Activated CD4-positive, alpha-beta T cell treated with anti-CD3 and anti-CD28 coated beads, Interleukin-2, Interleukin-4, amounts not matched to agents 100 ng/mL and 50 ng/mL, durations not matched to agents 16 hours and 8 hours (primary cell): ENCODE results near the gene C6orf120.

Source experiments
- DNase-seq: peaks from one replicate; pipeline ENCODE4 v3.0.0-alpha.2; 2020; ENCODE audit warnings: low spot score

The C6orf120 gene

DNA sequence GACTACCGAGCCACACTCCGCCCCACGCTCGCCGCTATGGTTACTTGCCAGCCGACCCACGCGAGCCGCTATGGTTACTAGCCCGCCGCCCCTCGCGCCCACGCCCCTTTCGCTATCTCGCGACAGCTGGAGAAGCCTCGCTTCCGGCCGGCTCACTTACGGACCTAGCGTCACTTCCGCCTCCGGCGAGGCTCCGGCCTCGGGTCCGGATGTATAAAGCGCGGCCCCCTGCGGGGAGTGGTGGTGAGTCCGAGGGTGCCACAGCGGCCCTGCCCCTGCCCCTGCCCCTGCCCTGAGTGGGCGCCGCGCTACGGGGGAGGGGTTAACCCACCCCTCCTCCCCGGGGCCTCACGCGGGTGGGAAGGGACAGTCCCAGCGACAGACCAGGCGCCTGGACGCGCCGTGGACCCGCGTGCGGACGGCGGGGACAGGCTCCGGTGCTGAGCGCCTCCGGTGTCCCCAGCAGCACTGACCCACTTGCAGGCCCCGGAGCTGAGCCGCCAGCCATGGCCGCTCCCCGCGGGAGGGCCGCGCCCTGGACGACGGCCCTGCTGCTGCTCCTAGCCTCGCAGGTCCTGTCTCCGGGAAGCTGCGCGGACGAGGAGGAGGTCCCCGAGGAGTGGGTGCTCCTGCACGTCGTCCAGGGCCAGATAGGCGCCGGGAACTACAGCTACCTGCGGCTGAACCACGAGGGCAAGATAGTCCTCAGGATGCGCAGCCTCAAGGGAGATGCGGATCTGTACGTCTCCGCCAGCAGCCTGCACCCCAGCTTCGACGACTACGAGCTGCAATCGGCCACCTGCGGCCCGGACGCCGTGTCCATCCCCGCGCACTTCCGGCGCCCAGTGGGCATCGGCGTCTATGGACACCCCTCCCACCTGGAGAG, at the start of gene C6orf120, which contains the start of gene WDR27:
Gene C6orf120 (plus strand): TSS at position 173 of the 886 bp plus-strand sequence. CDS start 334 bp downstream, at position 507.
Gene WDR27 (minus strand): TSS at position 76 of the 886 bp plus-strand sequence. CDS start 13,024 bp downstream, outside the sequence.
- peak; percentile 98 for DNase-seq

DNA sequence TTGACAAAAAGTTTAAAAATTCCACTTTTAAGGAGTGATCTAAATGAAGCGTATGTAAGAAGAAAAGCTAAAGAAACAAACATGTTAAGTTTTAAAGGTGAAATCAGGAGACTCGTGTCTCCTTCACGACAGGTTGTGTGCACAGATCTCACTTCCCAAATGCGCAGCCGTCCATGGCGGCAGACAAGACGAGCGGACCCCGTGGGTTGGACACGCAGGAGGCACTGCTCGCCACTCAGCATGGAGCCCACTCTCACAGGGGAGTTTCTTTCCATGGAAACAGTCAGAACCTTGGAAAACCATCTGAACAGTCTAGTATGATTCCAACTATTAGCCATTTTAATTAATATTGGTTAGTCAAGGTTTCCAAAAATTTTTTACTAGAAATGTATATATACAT, 49.0 kb upstream of the C6orf120 start:
- no peak for DNase-seq

DNA sequence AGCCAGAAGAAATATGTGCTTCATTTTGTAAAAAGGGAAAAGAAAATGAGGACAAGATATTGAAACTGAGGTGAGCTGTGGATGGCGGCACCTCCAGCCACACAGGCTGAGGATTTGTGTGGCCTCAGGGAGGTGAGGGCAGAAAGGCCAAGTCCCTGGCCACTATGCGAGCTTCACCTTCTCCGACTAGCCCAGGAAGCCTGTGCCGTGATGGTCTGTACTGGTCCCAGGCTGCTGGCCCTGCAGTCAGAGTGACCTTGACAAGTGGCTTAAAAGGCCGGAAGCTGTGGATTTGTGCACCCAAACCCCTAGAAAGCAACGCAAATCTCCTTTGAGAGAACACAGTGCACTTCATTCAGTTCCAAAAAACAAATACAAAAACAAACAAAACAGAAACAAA, 48.2 kb upstream of the C6orf120 start:
- no peak for DNase-seq

DNA sequence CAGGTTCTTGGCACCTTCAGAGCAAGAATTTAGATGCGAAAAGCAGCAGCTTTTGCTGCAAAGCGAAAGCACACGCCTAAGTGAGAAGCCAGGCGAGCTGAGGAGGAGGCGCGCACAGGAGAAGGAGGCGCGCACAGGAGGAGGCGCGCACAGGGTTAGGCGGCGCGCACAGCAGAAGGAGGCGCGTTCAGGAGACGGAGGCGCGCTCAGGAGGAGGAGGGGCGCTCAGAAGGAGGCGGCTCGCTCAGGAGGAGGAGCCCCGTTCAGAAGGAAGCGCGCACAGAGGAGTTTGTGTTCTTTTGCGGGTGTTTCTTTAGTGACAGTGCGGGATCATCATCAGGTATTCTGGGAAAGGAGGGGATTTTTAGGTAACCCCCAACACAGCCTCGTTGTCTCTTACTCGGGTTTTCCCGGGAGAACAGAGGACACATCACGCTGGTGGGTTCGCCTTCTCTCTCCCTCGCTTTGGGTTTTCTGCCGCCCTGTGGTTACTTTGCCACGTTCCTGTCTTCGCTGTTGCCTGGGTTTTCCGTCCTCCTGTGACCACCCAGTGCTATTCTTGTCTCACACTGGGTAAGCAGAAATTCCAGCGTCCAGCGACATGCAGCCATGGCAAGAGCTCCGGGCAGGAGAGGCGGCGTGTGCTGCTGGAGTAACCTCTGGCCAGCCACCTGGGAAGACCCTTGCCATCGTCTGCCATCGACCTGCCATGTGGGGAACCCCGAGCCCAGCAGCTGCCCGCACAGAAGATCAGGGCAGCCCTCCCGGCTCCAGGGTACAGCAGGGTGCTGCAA, 47.1 kb upstream of the C6orf120 start:
- peak; percentile 55 for DNase-seq

DNA sequence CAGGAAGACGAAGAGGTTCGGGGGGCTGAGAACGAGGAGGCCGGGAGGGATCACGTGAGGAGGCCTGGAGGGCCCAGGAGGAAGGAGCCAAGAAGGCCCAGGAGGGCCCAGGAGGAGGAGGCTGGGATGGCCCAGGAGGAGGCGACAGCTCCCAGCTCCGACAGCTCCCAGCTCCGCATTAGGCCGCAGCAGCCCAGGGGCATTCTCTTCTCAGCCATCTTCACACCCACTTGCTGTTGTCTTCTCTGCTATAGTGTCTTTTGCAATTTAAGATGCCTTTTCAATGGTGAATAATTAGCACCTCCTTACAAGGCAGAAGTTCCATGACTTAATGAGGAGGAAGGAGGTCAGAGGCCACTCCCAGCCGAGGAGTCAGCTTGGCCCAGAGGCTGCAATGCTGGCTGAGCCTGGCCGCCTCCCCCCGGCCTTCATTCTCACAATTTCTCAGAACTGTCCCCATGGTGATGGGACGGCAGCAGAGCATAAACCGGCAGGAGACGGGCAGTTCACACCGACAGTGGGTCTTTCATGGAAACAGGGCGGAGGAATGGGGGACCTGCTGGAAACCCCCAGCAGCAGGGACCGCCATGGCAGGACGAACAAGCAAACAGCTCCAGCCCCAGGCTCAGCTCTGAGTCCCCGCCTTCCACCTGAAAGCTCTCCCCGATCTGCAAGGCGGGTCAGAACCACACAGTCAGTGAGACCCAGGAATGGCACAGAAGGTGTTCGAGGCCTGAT, 45.2 kb upstream of the C6orf120 start:
- DNase-seq, result no peak

DNA sequence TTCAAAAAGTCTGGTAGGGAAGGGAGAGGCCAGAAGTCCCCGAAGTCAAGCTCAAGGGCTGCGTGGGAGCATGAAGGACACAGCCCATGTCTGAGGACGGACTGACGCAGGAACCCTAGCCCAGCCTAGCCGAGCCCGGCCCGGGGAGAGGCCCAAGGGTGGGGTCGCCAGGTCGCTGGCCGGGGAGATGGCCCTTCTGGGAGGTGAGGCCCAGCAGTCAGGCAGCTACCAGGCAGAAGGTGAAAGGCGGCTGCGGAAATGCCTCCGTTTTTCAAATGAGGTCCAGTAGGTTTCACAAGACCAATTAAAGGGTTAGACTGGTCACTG, 44.7 kb upstream of the C6orf120 start:
- no peak for DNase-seq

DNA sequence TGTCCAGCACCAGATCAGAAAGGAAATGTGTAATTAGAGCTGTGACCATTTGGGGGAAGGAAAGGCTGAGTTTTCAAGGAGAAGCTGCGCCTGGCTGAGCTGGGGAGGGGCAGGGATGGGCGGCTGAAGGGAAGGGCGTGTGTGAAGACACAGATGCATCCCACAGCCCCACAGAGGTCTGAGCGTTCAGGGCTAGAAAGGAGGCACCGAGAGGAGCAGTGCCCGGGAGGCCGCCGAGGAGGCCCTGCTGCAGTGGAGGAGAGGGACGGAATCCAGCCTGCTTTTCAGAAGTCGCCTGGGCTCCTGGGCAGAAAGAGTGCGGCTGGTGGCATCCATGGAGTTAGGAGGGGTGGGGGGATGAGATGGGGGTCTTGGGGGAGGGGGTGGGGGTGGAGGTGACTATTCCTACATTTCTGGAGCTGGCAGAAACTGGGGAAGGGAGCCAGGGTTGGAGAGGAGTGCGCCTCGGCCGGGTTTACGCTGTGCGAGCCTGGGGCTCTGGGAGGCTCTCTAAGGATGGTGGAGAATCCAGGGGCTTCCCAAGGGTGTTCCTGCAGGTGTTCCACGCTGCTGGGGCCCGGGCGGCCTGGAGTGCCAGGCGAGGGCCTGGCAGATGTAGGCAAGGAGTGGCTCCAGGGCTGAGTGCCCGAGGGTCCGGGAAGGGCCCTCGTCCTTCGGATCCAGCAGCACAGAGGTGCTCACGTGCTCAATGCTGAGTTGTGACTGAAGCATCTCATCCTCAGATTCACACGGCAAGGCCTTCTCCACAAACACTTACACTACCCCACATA, 41.9 kb upstream of the C6orf120 start:
- DNase-seq, result no peak

DNA sequence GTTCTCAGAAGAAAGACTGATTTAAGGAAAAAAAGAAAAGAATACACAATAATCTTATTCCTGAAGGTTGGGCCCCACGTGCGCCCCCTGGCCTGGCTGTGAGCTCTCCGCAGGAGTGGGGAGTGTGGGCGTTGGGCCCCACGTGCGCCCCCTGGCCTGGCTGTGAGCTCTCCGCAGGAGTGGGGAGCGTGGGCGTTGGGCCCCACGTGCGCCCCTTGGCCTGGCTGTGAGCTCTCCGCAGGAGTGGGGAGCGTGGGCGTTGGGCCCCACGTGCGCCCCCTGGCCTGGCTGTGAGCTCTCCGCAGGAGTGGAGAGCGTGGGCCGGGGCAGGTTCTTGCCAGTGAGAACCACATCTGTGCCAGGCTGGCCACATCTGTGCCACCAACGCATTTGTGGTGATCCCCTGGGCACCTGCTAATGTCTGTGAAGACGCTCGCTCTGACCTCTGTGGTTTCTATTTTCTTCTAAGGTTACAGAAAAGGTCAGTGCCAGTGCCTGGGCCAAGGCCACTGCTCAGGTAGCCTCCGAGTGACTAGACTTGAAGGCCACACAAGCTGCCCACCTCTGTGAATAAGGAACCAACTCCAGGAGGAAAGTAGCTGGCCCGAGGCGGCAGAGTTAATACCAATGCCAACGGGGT, 41.1 kb upstream of the C6orf120 start:
- no peak for DNase-seq

DNA sequence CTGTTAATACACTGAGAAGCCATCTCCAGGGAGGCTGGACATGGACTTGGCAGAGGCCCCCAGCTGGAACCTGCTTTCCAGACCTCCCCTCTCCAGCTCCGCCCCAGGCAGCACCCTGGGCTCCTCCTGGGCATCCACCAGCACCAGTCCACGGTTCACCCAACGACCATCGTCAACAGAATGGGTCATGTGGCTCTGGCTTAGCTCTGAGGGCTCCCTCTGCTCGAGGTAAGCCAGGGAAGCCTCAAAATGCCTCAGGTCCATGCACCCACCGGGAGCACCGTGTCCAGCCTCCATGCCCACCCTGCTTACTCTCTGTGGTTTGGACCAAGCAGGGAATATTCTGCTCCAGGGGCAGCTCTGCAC, 40.6 kb upstream of the C6orf120 start:
- no peak for DNase-seq

DNA sequence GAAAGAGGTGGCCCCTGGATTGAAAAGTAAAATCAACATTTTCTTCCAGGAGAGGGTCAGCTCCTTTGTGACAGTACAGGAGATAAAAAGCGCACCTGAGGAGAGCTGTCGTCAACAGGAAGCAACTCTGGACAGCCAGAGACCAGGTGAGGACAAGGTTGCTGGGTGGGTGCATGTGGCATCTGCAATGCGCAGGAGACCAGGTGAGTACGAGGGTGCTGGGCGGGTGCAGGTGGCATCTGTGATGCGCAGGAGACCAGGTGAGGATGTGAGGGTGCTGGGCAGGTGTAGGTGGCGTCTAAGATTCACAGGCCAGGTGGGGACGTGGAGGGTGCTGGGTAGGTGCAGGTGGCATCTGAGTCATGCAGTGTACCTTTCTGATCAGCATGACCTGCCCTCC, 38.5 kb upstream of the C6orf120 start:
- no peak for DNase-seq

DNA sequence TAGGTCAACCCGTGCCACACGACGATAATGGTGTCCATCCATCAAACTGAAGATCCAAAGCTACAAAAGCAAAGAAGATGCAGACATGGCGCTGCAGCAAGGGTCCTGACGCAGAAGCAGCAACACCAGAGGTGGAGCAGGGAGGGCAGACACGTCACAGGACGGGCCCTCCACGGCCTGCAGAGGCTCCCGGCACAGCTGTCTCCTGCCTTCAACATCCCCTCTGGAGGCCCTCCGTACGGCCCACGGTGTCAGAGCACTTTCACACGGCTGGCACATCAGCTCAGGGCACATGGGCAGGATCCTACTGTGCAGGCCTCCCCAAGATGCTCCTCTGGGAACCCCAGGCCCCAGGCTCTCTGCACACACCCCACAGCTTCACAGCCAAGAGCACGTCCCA, 37.7 kb upstream of the C6orf120 start:
- DNase-seq, result no peak

DNA sequence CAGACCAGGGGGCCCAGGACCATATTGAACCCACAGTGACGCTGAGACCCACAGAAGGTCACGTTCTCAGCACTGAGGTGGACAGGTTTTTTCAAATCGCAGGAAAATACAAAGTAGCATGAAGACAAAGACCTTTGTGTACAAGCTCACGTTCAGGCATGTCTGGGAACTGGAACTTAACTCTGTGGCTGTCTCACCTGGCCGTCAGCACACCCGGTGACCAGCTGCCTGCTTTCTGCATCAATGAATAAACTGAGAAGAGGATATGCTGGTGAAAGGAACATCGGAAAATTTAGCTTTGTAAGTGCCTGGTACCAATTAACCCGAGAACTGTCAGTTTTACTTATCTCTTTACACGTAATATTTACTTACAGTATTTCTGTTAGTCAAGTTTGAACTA, 36.6 kb upstream of the C6orf120 start:
- DNase-seq, result no peak

DNA sequence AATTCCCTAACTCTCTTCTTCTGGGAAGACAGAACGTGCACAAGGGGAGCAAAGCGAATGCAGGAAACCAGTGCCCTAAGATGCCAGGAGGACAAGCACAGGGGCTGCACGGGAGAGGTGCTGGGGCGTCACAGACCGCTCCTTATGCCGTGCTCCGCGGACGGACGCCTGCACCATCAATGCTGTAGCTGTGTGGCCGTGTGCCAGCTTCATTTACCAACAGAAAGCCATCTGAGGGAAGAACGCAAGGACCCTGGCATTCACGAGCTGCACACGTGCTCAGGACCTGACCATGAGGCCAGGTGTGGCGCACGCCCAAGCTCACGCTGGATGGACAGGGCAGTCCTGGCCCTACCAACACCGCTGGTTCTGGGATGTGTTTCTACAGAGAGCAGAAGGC, 35.5 kb upstream of the C6orf120 start:
- no peak for DNase-seq

DNA sequence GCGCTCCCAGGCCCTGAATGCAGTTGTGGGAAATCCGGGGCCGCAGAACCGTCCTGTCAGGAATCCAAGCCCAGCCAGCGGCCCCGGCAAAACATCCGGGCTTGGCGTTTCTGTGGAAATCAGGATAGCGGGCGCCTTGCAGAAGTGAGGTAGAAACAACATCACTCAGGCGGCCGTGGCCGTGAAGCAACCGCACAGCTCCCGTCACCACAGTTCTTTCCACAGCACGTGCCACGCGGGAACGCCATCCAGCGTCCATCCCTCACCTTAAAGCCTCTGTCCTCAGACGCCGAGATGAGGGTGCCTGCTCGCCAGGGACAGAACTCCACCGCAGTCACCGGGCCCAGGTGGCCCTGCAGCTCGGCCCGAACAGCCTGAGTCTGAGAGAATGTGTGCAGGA, 34.2 kb upstream of the C6orf120 start:
- no peak for DNase-seq

DNA sequence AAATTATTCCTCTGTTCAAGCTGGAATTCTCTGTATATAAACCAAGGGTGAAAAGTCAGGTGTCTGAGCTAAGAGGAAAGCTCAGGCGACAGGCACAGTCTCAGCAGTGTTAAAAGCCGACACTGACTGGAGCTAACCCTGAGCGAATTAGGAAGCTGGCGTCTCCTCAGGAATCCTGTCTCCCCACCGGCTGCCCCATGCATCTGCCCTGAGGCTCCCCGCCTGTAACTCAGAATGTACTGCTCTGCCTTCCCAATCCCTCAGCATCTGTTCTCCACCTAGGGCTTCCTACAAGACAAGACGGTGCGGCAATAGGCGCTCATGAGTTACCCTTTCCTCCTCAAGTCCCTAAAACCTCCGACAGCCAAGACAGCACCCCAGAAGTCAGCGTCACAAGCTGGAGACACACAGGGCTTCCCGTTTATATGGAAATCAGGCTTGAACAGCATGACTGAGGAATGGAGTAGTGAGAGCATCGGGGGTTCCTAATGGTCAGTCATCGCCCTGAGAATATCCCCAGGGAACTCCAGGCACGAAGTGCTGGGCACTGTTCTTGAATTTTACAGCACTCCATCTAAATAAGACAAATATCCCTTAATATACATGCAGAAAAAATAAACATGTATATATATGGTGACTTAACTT, 33.6 kb upstream of the C6orf120 start:
- DNase-seq, result no peak

DNA sequence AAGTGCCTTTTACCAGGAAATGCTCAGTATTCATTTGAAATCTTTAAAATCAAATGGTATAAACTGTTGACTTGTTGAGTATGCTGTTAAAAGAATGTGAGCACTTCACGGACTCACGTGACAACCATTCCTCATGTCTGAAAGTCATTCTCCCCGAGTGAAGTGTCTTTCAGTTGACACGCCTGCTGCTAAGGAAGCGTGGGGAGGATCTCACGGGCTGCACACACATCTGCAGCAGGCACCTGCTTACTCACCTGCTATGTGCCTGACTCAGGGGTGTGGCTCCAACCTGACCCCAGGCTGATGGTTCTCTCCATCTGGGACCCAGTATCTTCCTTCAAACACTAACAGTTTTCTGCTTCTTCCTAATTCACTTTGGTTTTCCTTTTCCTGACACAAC, 32.8 kb upstream of the C6orf120 start:
- no peak for DNase-seq

DNA sequence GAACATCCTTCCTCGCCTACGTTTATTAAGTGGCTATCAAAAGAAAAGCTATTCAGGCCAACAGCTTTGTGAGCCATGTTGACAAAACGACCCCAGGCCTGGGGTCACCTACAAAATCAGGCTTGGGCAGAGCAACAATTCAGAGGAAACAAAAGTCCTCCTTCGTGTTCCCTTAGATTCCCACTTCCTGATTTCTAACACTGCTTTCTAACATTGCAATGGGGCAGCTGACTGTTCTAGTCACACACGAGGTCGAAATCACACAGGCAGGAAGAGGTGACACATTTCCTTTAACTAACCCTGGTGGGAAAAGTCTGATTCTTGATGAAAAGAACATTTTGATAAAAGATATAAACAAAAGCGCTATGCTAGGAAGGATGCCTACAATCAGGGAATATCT, 32.0 kb upstream of the C6orf120 start:
- no peak for DNase-seq

DNA sequence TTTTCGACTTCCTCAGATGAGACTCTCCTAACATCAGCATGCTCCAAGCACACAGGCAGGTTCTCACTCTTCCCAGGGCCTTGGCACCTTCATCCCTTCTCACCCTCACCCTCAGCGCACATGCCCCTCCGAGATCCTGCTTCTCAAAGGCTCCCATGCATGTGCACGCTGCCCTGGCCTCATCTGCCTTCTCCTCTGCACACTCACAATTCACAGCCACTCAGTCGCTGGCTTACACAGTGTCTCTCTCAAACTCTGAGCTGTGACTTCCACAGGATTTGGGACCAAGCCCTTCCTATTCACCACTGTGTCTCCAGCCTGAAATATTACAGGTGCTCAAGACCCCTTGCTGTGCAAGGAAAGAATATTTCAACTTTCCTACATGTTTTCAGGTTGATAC, 30.4 kb upstream of the C6orf120 start:
- no peak for DNase-seq

DNA sequence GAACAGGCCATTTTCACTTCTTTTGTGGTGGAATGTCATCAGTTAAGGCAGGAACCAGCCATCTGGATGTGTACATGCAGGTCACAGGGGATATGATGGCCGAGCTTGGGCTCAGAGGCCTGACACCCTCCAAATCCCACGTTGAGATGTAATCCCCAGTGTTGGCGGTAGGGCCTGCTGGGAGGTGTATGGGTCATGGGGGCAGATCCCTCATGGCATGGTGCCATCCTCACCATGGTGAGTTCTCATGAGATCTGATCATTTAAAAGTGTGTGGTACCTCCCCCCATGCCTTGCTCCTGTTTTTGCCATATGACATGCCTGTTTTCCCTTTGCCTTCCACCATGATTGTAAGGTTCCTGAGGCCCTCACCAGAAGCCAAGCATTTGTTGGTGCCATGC, 26.9 kb upstream of the C6orf120 start:
- no peak for DNase-seq

DNA sequence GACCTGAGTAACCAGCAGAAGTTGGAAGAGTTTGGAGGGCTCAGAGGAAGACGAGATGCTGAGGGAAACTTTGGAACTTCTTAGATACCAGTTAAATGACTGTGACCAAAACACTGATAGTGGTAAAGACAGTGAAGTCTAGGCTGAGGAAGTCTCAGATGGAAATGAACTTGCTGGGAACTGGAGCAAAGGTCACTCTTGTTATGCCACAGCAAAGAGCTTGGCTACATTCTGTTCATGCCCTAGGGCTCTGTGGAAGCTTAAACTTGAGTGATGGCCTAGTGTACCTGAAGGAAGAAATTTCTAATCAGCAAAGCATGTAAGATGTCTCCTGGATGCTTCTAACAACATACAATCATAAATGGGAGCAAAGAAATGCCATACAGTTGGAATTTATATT, 24.8 kb upstream of the C6orf120 start:
- DNase-seq, result no peak

DNA sequence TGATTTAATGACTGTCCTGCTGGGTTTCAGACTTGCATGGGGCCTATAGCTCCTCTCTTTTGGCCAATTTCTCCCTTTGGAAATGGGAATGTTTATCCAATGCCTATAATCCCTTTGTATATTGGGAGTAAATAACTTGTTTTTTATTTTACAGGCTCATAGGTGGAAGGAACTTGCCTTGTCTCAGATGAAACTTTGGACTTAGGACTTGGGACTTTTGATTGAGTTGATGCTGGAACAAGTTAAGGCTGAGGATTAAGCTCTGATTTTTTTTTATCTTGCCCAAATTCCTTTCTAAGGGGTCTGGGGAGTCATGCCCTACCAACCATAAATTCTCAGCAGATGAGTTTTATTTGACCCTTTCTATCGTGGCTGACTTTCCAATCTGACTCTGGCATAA, 23.6 kb upstream of the C6orf120 start:
- DNase-seq, result no peak
